Stimulated activated CD8-positive, alpha-beta memory T cell treated with anti-CD3 and anti-CD28 coated beads, Interleukin-4, amount 100 ng/mL, for 4 hours (primary cell): ENCODE measurements around the gene MEN1.

ENCODE experiments used
- DNase-seq, 2 donors: peaks; one replicate each; pipeline ENCODE4 v3.0.0-alpha.2; 2020; ENCODE audit warnings: low read depth in 2 of 2, low spot score in 1 of 2

The MEN1 gene

GRCh38 chr11:64803158-64803845 lies 7.0 kb downstream of the MEN1 start, which contains the start of gene MAP4K2:
TSS of gene MAP4K2 (minus strand) at chr11:64803214. CDS start at chr11:64803149, 65 bp downstream.
- DNase-seq = peak; percentile 46 to 69

- no peak for DNase-seq
These were observed 7.8 kb downstream of the MEN1 start for GRCh38 chr11:64802370-64803157.

- DNase-seq = no peak
These were observed 8.6 kb downstream of the MEN1 start for GRCh38 chr11:64801561-64802369.

- no peak for DNase-seq
These were observed 9.2 kb downstream of the MEN1 start for GRCh38 chr11:64801158-64801464.

GRCh38 chr11:64800303-64801157 lies 9.8 kb downstream of the MEN1 start:
- no peak for DNase-seq

- DNase-seq = no peak
These were observed 10.6 kb downstream of the MEN1 start for GRCh38 chr11:64799623-64800302.

GRCh38 chr11:64799256-64799622 lies 11.1 kb downstream of the MEN1 start:
- no peak for DNase-seq

GRCh38 chr11:64796757-64797541 lies 13.4 kb downstream of the MEN1 start:
- DNase-seq = no peak

GRCh38 chr11:64796047-64796756 lies 14.1 kb downstream of the MEN1 start:
- DNase-seq = no peak

GRCh38 chr11:64794526-64794925 lies 15.8 kb downstream of the MEN1 start:
- DNase-seq = no peak

GRCh38 chr11:64793271-64794160 lies 16.8 kb downstream of the MEN1 start:
- no peak for DNase-seq

- DNase-seq = no peak
These were observed 17.9 kb downstream of the MEN1 start for GRCh38 chr11:64792482-64792881.

- no peak for DNase-seq
These were observed 18.5 kb downstream of the MEN1 start for GRCh38 chr11:64791781-64792291.

GRCh38 chr11:64790205-64791095 lies 19.9 kb downstream of the MEN1 start:
- no peak for DNase-seq

GRCh38 chr11:64789331-64790204 lies 20.8 kb downstream of the MEN1 start:
- no peak for DNase-seq
